ENCODE measurements around the gene CORT.
"Not testable (repeated sequence)": the region's sequence is repeated elsewhere in the genome, so short reads cannot be mapped to it uniquely, and the experiment has no call there.

The CORT gene

DNA sequence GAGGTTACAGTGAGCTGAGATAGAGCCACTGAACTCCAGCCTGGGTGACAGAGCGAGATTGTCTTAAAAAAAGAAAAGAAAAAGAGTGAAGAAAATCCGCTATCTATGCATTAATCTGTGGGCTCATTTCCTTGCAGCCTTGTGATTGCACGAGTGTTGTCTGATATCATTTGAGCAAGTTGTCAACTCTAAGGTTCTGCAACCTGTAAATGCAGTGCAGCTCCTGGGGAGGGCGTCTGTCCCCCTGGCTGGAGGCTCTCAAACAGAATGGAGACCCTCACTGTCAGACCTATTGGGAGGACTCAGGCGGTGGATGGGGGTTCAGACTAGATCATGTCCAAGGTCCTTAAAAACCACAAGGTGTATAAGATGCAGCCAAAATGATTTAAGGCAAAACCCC is 6.2 kb downstream of the CORT start:
- Histone ChIP-seq H3K27ac (no peak overlapping the region), H3K27me3 (ENCODE audit: insufficient read depth, low read depth, severe bottlenecking) (no peaks in the 10 kb centered on the region), H3K36me3 (peaks cover 5% of the 10 kb centered on the region), H3K9me3 (ENCODE audit: severe bottlenecking) (no peaks in the 10 kb centered on the region), H3K4me3 (ENCODE audit: low read depth, low read length) (no peak overlapping the region)
- peak; percentile 22; the same call in 1 of the 2 replicates for TF ChIP-seq CTCF (IDR thresholded peaks at IDR 0.05; ENCODE audit: low read depth, low read length)
- DNase-seq = no peak

- Histone ChIP-seq H3K36me3 (peaks cover 10% of the 10 kb centered on the region), H3K9me3 (ENCODE audit: severe bottlenecking) (no peaks in the 10 kb centered on the region), H3K27ac (no peak overlapping the region), H3K4me3 (ENCODE audit: low read depth, low read length) (no peak overlapping the region), H3K27me3 (ENCODE audit: insufficient read depth, low read depth, severe bottlenecking) (no peaks in the 10 kb centered on the region)
- DNase-seq = no peak
- TF ChIP-seq CTCF (IDR thresholded peaks at IDR 0.05; ENCODE audit: low read depth, low read length) = no peak
Measured at GRCh38 chr1:10456661-10457060, 6.8 kb downstream of the CORT start.

DNA sequence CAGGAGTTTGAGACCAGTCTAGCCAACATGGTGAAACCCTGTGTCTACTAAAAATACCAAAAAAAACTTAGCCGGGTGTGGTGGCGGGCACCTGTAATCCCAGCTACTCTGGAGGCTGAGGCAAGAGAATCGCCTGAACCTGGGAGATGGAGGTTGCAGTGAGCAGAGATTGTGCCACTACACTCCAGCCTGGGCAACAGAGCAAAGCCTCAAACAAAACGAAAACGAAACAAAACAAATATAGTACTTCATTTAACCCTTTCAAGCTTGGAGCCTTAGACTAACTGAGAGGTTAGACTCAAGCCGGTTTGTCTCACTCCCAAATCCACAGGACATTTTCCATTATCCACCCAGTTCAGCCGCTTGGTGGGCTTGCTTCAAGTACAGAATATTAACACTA is 7.6 kb downstream of the CORT start:
- H3K4me3 ChIP-seq (ENCODE audit: low read depth, low read length); H3K27me3 ChIP-seq (ENCODE audit: insufficient read depth, low read depth, severe bottlenecking); H3K27ac ChIP-seq: not testable (repeated sequence)

GRCh38 chr1:10457875-10458274 is 8.0 kb downstream of the CORT start:
- no peak for DNase-seq
- H3K9me3 ChIP-seq (ENCODE audit: severe bottlenecking) = no peaks in the 10 kb centered on the region
- no peak overlapping the region for H3K4me3 ChIP-seq (ENCODE audit: low read depth, low read length)
- H3K36me3 ChIP-seq = peaks cover 20% of the 10 kb centered on the region
- no peaks in the 10 kb centered on the region for H3K27me3 ChIP-seq (ENCODE audit: insufficient read depth, low read depth, severe bottlenecking)
- no peak overlapping the region for H3K27ac ChIP-seq
- TF ChIP-seq CTCF (IDR thresholded peaks at IDR 0.05; ENCODE audit: low read depth, low read length) = no peak

More for the DNA sequence above, 7.6 kb downstream of the CORT start:
- not testable (repeated sequence) for DNase-seq; H3K9me3 ChIP-seq (ENCODE audit: severe bottlenecking)
- peaks cover 16% of the 10 kb centered on the region for H3K36me3 ChIP-seq

DNA sequence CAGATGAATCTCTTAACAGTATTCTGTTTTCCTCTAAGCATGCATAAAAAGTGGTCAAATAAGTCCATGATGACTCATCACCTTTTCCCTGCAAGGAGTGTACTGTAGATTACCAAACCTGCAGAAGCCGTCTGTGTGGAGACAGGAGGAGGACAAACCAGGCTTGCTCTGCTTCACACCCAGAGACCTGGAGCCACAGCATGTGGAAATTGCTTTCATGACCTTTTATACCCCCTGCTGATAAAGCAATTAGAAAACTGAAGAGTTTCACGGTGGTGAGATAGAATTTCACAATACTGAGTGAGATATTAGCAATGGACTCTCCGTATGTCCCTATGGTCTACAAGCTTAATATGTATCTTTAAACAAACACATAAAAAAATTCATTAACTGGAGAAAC is 9.4 kb downstream of the CORT start:
- H3K27ac ChIP-seq = no peak overlapping the region
- H3K27me3 ChIP-seq (ENCODE audit: insufficient read depth, low read depth, severe bottlenecking) = no peaks in the 10 kb centered on the region
- H3K36me3 ChIP-seq = peaks cover 29% of the 10 kb centered on the region
- TF ChIP-seq CTCF (IDR thresholded peaks at IDR 0.05; ENCODE audit: low read depth, low read length) = no peak
- H3K9me3 ChIP-seq (ENCODE audit: severe bottlenecking) = no peaks in the 10 kb centered on the region
- H3K4me3 ChIP-seq (ENCODE audit: low read depth, low read length) = no peak overlapping the region
- no peak for DNase-seq

DNA sequence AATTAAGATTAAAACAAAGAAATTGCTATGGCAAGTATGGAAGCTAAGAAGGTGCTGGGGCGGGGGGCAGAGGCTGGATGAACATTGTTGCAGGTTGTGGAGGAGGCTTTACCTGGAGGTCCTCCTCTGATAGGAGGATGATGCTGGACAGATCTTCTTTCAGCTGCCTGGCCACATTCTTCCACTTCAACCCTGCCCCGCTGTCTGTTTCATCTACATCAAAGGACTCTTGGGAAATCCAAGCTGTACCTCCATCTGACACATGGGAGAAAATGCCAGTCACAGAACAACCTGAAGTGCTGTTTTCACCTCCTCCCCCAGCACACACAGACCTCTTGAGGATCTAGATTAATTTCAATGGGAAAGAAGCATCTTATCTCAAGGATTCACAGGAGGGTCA is 17.2 kb downstream of the CORT start:
- no peak overlapping the region for H3K4me3 ChIP-seq (ENCODE audit: low read depth, low read length)
- no peak overlapping the region for H3K27ac ChIP-seq
- H3K27me3 ChIP-seq (ENCODE audit: insufficient read depth, low read depth, severe bottlenecking) = no peaks in the 10 kb centered on the region
- H3K36me3 ChIP-seq = peaks cover 50% of the 10 kb centered on the region
- no peak for DNase-seq
- H3K9me3 ChIP-seq (ENCODE audit: severe bottlenecking) = no peaks in the 10 kb centered on the region
- TF ChIP-seq CTCF (IDR thresholded peaks at IDR 0.05; ENCODE audit: low read depth, low read length) = no peak

Measured in WERI-Rb-1 (cell line).